ENCODE measurements around the gene COMTD1. TPM values are rescaled to one million over a fixed set of nuclear protein-coding genes. Genes with fewer than 3 reads are reported as not detected.
"Not testable (repeated sequence)": the region's sequence is repeated elsewhere in the genome, so short reads cannot be mapped to it uniquely, and the experiment has no call there.

COMTD1 gene
- total RNA-seq, 1 donor from 2014 or later = 20.8 TPM

- no peak for DNase-seq (ENCODE audit: extremely low read depth, low read depth, low spot score)
Observed at GRCh38 chr10:75226095-75226494, 9.7 kb downstream of the COMTD1 start.

GRCh38 chr10:75223507-75223906, 12.2 kb downstream of the COMTD1 start:
- no peak for DNase-seq (ENCODE audit: extremely low read depth, low read depth, low spot score)

- not testable (repeated sequence) for DNase-seq (ENCODE audit: extremely low read depth, low read depth, low spot score)
Observed at GRCh38 chr10:75221492-75221891, 14.3 kb downstream of the COMTD1 start.

GRCh38 chr10:75220274-75220673, 15.5 kb downstream of the COMTD1 start:
- no peak for DNase-seq (ENCODE audit: extremely low read depth, low read depth, low spot score)

- no peak for DNase-seq (ENCODE audit: extremely low read depth, low read depth, low spot score)
Observed at GRCh38 chr10:75212343-75212742, 23.4 kb downstream of the COMTD1 start.

GRCh38 chr10:75211007-75211691, 24.6 kb downstream of the COMTD1 start:
- DNase-seq (ENCODE audit: extremely low read depth, low read depth, low spot score) = no peak

GRCh38 chr10:75210282-75211006, 25.3 kb downstream of the COMTD1 start, which contains the start of gene VDAC2:
Gene VDAC2 (plus strand): TSS chr10:75210796. CDS start chr10:75211159, 363 bp downstream.
- DNase-seq (ENCODE audit: extremely low read depth, low read depth, low spot score) = no peak

- no peak for DNase-seq (ENCODE audit: extremely low read depth, low read depth, low spot score)
Observed at GRCh38 chr10:75209921-75210281, 25.9 kb downstream of the COMTD1 start.

- DNase-seq (ENCODE audit: extremely low read depth, low read depth, low spot score) = no peak
Observed at GRCh38 chr10:75209086-75209920, 26.5 kb downstream of the COMTD1 start.

GRCh38 chr10:75208181-75208580, 27.6 kb downstream of the COMTD1 start:
- no peak for DNase-seq (ENCODE audit: extremely low read depth, low read depth, low spot score)

GRCh38 chr10:75207857-75208144, 28.0 kb downstream of the COMTD1 start:
- DNase-seq (ENCODE audit: extremely low read depth, low read depth, low spot score) = no peak

GRCh38 chr10:75207079-75207856, 28.5 kb downstream of the COMTD1 start:
- DNase-seq (ENCODE audit: extremely low read depth, low read depth, low spot score) = no peak

- not testable (repeated sequence) for DNase-seq (ENCODE audit: extremely low read depth, low read depth, low spot score)
Observed at GRCh38 chr10:75206638-75207037, 29.1 kb downstream of the COMTD1 start.

GRCh38 chr10:75205908-75206307, 29.8 kb downstream of the COMTD1 start:
- DNase-seq (ENCODE audit: extremely low read depth, low read depth, low spot score) = no peak

GRCh38 chr10:75203724-75204123, 32.0 kb downstream of the COMTD1 start:
- no peak for DNase-seq (ENCODE audit: extremely low read depth, low read depth, low spot score)

- not testable (repeated sequence) for DNase-seq (ENCODE audit: extremely low read depth, low read depth, low spot score)
Observed at GRCh38 chr10:75203046-75203620, 32.6 kb downstream of the COMTD1 start.

- DNase-seq (ENCODE audit: extremely low read depth, low read depth, low spot score) = no peak
Observed at GRCh38 chr10:75202321-75203045, 33.3 kb downstream of the COMTD1 start.

- DNase-seq (ENCODE audit: extremely low read depth, low read depth, low spot score) = no peak
Observed at GRCh38 chr10:75201793-75202307, 33.9 kb downstream of the COMTD1 start.

- DNase-seq (ENCODE audit: extremely low read depth, low read depth, low spot score) = not testable (repeated sequence)
Observed at GRCh38 chr10:75199949-75200348, 35.8 kb downstream of the COMTD1 start.

- no peak for DNase-seq (ENCODE audit: extremely low read depth, low read depth, low spot score)
Observed at GRCh38 chr10:75197906-75198305, 37.9 kb downstream of the COMTD1 start.

All from glomerular endothelial cell (primary cell).